Kidney tubule cell (primary cell): ENCODE measurements around the gene NOP58.
"Not testable (repeated sequence)": the region's sequence is repeated elsewhere in the genome, so short reads cannot be mapped to it uniquely, and the experiment has no call there.

Source experiments
- DNase-seq: peaks from one replicate; pipeline ENCODE4 v3.0.0-alpha.2; 2018; ENCODE audit warnings: low spot score

Gene NOP58

GRCh38 chr2:202265467-202266277 lies at the start of gene NOP58:
Gene NOP58 (plus strand): TSS chr2:202265763. CDS start chr2:202265942, 179 bp downstream.
- peak; percentile 95 for DNase-seq

DNA sequence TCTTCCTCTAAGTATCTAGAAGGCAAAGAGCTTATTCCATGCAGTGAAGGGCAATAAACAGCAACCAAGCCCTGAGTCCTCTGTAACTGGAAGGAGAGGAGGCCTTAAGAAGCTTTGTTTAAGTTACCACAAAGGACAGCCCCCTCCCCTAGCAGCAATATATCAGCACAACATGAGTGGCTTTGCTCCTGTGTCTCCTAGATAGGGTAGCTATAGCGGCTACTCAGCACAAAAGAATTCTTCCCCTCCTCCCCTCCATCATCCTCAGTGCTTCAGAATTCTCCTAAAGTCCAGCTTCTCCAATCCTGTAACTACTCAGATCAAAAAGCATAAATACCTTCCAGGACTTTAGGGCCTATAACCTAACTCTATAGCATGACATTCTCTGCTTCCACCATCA lies 43.7 kb upstream of the NOP58 start:
- peak; percentile 17 for DNase-seq

- peak; percentile 51 for DNase-seq
Measured at GRCh38 chr2:202237787-202238233, 27.8 kb upstream of the NOP58 start.

- peak; percentile 87 for DNase-seq
Measured at GRCh38 chr2:202238234-202239197, 27.0 kb upstream of the NOP58 start, which contains the start of gene SUMO1. Gene SUMO1 (minus strand): TSS chr2:202238597. CDS start chr2:202238451, 146 bp downstream.

DNA sequence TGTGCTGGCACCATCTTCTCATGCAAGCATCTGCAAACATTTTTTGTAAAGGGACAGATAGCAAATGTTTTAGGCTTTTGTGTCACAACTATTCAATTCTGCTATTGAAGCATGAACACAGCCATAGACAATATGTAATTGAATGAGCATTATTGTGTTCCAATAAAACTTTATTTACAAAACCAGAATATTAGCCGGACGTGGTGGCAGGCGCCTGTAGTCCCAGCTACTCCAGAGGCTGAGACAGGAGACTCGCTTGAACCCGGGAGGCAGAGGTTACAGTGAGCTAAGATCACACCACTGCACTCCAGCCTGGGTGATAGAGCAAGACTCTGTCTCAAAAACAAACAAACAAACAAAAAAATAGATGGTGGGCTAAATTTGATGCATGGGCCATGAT lies 17.9 kb upstream of the NOP58 start:
- DNase-seq, result not testable (repeated sequence)

GRCh38 chr2:202249521-202250253 lies 15.9 kb upstream of the NOP58 start:
- DNase-seq, result peak; percentile 64

DNA sequence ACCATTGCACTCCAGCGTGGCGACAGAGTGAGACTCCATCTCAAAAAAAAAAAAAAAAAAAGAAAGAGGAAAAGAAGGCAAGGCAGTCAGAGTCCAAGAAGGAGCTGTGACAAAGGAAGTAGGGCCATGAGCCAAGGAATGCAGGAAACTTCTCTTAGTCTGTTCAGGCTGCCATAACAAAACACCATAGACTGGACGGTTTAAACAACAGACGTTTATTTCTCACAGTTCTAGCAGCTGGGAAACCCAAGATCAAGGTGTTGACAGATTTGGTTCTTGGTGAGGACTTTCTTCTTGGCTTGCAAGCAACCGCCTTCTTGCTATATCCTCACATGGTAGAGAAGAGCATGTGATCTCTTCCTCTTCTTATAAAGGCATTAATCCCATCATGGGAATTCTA lies 14.1 kb upstream of the NOP58 start:
- DNase-seq, result no peak

DNA sequence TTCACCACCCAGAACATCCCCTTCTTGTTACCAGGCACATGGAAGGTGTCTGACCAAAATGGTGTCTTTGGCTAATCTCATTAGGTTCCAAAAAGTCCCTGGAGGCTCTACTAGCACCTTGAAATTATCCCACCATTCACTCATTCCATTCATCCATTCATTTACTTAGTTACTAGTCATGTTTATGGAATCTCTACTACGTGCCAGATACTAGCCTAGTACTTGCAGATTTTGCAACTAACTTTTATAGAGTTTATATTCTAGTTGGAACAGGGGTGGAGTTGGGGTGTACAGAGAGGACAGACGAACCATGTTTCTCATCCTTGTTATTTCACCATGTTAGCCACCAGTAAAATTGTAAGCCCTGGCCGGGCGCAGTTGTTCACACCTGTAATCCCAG lies 4.0 kb upstream of the NOP58 start:
- DNase-seq, result peak; percentile 50

- peak; percentile 19 for DNase-seq
Measured at GRCh38 chr2:202267495-202267894, 1.9 kb downstream of the NOP58 start.

DNA sequence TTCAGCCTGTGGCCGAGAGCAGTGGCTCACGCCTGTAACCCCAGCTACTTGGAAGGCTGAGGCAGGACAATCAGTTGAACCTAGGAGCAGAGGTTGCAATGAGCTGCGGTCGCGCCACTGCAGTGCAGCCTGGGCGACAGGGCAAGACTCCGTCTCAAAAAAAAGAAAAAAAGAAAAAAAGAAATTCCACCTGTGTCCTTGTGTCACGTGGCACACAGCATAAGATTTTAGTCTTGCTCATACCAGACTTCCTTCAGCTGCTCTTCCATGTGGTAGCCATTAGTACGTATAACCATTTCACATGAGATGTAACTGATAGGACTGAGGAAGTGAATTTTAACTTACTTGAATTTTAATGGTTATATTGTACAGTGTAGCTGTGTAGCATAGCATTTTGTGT lies 4.0 kb downstream of the NOP58 start:
- DNase-seq, result no peak

DNA sequence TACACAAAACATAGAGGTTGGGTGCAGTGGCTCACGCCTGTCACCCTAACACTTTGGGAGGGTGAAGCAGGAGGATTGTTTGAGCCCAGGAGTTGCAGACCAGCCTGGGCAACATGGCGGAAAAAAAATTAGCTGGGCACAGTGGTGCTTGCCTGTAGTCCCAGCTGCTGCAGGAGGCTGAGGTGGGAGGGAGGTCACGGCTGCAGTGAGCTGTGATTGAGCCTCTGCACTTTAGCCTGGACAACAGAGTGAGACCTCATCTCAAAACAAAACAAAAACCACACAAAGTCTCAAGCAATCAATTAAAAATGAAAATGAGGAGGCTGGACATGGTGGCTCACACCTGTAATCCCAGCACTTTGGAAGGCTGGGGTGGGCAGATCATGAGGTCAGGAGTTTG lies 4.9 kb downstream of the NOP58 start:
- DNase-seq, result no peak

GRCh38 chr2:202276078-202276720 lies 10.6 kb downstream of the NOP58 start:
- DNase-seq, result peak; percentile 59

GRCh38 chr2:202278036-202278760 lies 12.6 kb downstream of the NOP58 start:
- peak; percentile 51 for DNase-seq

GRCh38 chr2:202278944-202279343 lies 13.4 kb downstream of the NOP58 start:
- peak; percentile 49 for DNase-seq

- no peak for DNase-seq
Measured at GRCh38 chr2:202286595-202286994, 21.0 kb downstream of the NOP58 start.

GRCh38 chr2:202289394-202290204 lies 24.0 kb downstream of the NOP58 start:
- DNase-seq, result no peak

DNA sequence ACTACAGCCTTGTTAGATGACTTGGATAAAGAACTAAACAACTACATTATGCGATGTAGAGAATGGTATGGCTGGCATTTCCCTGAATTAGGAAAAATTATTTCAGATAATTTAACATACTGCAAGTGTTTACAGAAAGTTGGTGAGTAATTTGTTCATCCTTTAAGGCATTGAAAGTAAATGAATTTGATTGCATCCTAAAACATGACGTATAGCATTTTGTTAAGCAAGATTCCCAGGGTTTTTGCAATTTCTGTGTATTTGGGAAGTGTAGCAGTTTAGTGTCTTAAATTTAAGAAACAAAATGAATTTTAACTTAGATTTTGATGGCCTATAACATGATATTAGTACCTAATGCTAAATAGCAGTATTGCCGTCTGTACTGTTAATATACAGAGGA lies 24.8 kb downstream of the NOP58 start:
- DNase-seq, result no peak

GRCh38 chr2:202290970-202291369 lies 25.4 kb downstream of the NOP58 start:
- DNase-seq, result no peak

DNA sequence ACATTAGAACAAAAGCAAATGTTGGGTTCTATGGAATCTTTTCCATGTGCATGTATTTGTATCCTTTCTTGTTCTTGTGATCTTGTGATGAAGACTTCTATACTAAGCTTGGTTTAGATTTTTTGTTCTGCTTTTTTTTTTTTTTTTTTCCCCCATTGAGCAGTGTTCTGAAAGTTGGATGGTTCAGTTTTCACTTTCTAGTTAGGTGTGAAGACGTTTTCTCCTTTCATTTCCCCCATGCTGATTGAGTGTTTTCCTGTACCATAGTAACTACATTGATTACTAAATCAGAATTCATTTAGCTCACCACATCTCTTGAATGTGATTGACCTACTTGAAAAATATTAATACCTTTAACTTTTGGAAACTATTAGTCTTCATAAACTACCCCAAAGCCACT lies 34.1 kb downstream of the NOP58 start:
- DNase-seq, result no peak

GRCh38 chr2:202306034-202306433 lies 40.5 kb downstream of the NOP58 start:
- DNase-seq, result no peak
